ENCODE results near the gene OXA1L. TPM values are rescaled to one million over a fixed set of nuclear protein-coding genes. Genes with fewer than 3 reads are reported as not detected.
"Not testable (repeated sequence)": the region's sequence is repeated elsewhere in the genome, so short reads cannot be mapped to it uniquely, and the experiment has no call there.

OXA1L gene
- total and polyA plus RNA-seq, 4 donors = 81.3 to 99.8 (median 97.2) TPM

GRCh38 chr14:22773162-22774010 is 6.9 kb downstream of the OXA1L start:
- Histone ChIP-seq H3K4me1 (ENCODE audit: control insufficient read depth in 5 of 5, insufficient read depth in 5 of 5, low read length in 5 of 5) (peaks cover 0 to under 1% (median 0%) of the 10 kb centered on the region in 5 donors), H3K9me3 (ENCODE audit: control insufficient read depth in 4 of 4, insufficient read depth in 3 of 4, low read length in 3 of 4) (no peaks in the 10 kb centered on the region), H3K4me3 (no peak overlapping the region), H3K27me3 (ENCODE audit: control insufficient read depth in 3 of 3, insufficient read depth in 3 of 3, low read length in 2 of 3) (no peaks in the 10 kb centered on the region), H3K9ac (ENCODE audit: insufficient read depth in 1 of 2, low read length in 2 of 2) (no peak overlapping the region), H3K36me3 (ENCODE audit: control insufficient read depth in 4 of 4, insufficient read depth in 4 of 4, low read length in 4 of 4) (peaks cover 22 to 45% (median 38%) of the 10 kb centered on the region in 4 donors), H3K27ac (ENCODE audit: low read depth in 1 of 2, low read length in 1 of 2) (no peak overlapping the region)
- DNase-seq = no peak
- no peak for ATAC-seq (ENCODE audit: insufficient read depth, low FRiP score)
- TF ChIP-seq CTCF (IDR thresholded peaks at IDR 0.05; ENCODE audit: control extremely low read depth, extremely low read depth) = no peak
- 94 to 97% methylated on average over 8 of the region's 8 CpGs for WGBS, 2 donors

- Histone ChIP-seq H3K4me3 (no peak overlapping the region), H3K36me3 (ENCODE audit: control insufficient read depth in 4 of 4, insufficient read depth in 4 of 4, low read length in 4 of 4) (peaks cover 22 to 42% (median 34%) of the 10 kb centered on the region in 4 donors), H3K4me1 (ENCODE audit: control insufficient read depth in 5 of 5, insufficient read depth in 5 of 5, low read length in 5 of 5) (no peaks in the 10 kb centered on the region), H3K9me3 (ENCODE audit: control insufficient read depth in 4 of 4, insufficient read depth in 3 of 4, low read length in 3 of 4) (no peaks in the 10 kb centered on the region), H3K27me3 (ENCODE audit: control insufficient read depth in 3 of 3, insufficient read depth in 3 of 3, low read length in 2 of 3) (no peaks in the 10 kb centered on the region), H3K9ac (ENCODE audit: insufficient read depth in 1 of 2, low read length in 2 of 2) (no peak overlapping the region), H3K27ac (ENCODE audit: low read depth in 1 of 2, low read length in 1 of 2) (no peak overlapping the region)
- WGBS, 2 donors = 89 to 90% methylated on average over 10 of the region's 10 CpGs
- no peak for ATAC-seq (ENCODE audit: insufficient read depth, low FRiP score)
- no peak for TF ChIP-seq CTCF (IDR thresholded peaks at IDR 0.05; ENCODE audit: control extremely low read depth, extremely low read depth)
- DNase-seq = no peak
Observed at GRCh38 chr14:22774011-22774706, 7.7 kb downstream of the OXA1L start.

DNA sequence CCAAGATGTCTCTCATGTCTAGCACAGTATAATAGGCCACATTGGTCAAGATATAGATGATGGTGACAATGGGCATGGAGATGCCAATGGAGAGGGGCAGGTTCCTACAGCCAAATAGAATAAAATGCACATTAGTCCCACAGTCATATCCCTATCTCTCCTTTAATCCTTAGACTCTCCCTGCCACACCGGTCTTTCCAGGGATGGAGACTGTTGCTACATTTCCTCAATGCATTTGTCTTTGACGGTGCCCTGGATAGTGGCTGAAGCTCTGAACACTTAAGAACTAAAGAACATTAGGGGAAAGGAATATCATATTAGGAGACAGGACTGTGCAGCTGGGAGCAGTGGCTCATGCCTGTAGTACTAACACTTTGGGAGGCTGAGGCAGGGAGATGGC is 9.7 kb downstream of the OXA1L start:
- no peak for TF ChIP-seq CTCF (IDR thresholded peaks at IDR 0.05; ENCODE audit: control extremely low read depth, extremely low read depth)
- 88 to 94% methylated on average over 2 of the region's 2 CpGs for WGBS, 2 donors
- no peak for ATAC-seq (ENCODE audit: insufficient read depth, low FRiP score)

GRCh38 chr14:22776849-22777248 is 10.4 kb downstream of the OXA1L start:
- 91 to 94% methylated on average over 8 of the region's 8 CpGs for WGBS, 2 donors

More for the DNA sequence above, 9.7 kb downstream of the OXA1L start:
- H3K4me3 ChIP-seq = no peak overlapping the region
- no peaks in the 10 kb centered on the region for H3K9me3 ChIP-seq (ENCODE audit: control insufficient read depth in 4 of 4, insufficient read depth in 3 of 4, low read length in 3 of 4)
- H3K27ac ChIP-seq (ENCODE audit: low read depth in 1 of 2, low read length in 1 of 2) = no peak overlapping the region
- no peak for DNase-seq
- no peak overlapping the region for H3K9ac ChIP-seq (ENCODE audit: insufficient read depth in 1 of 2, low read length in 2 of 2)
- H3K36me3 ChIP-seq (ENCODE audit: control insufficient read depth in 4 of 4, insufficient read depth in 4 of 4, low read length in 4 of 4) = peaks cover 3 to 25% (median 14%) of the 10 kb centered on the region in 4 donors
- H3K27me3 ChIP-seq (ENCODE audit: control insufficient read depth in 3 of 3, insufficient read depth in 3 of 3, low read length in 2 of 3) = no peaks in the 10 kb centered on the region
- no peaks in the 10 kb centered on the region for H3K4me1 ChIP-seq (ENCODE audit: control insufficient read depth in 5 of 5, insufficient read depth in 5 of 5, low read length in 5 of 5)

More at GRCh38 chr14:22776849-22777248, 10.4 kb downstream of the OXA1L start:
- H3K9ac ChIP-seq (ENCODE audit: insufficient read depth in 1 of 2, low read length in 2 of 2); ATAC-seq (ENCODE audit: insufficient read depth, low FRiP score); H3K27ac ChIP-seq (ENCODE audit: low read depth in 1 of 2, low read length in 1 of 2); H3K4me3 ChIP-seq; H3K27me3 ChIP-seq (ENCODE audit: control insufficient read depth in 3 of 3, insufficient read depth in 3 of 3, low read length in 2 of 3); H3K9me3 ChIP-seq (ENCODE audit: control insufficient read depth in 4 of 4, insufficient read depth in 3 of 4, low read length in 3 of 4); H3K4me1 ChIP-seq (ENCODE audit: control insufficient read depth in 5 of 5, insufficient read depth in 5 of 5, low read length in 5 of 5); DNase-seq: not testable (repeated sequence)
- peaks cover 0 to 19% (median 9%) of the 10 kb centered on the region in 4 donors for H3K36me3 ChIP-seq (ENCODE audit: control insufficient read depth in 4 of 4, insufficient read depth in 4 of 4, low read length in 4 of 4)

Data from lung (tissue), 12 donors.